GM23338 (cell line): ENCODE data around the gene PDE5A. TPM values are rescaled to one million over a fixed set of nuclear protein-coding genes. Genes with fewer than 3 reads are reported as not detected.

ENCODE experiments used
- ATAC-seq: fragments of 200-7000 bp; cut with Tn5 transposase; 3 replicates; pipeline ENCODE4 v1.9.1; 2020
- DNase-seq: peaks from one replicate; pipeline ENCODE4 v3.0.0-alpha.2; 2015; ENCODE audit warnings: low spot score
- H2AFZ ChIP-seq: fragments of 200-600 bp; sonication (generic); 2 replicates; pipeline ENCODE4 v1.8.0; 2016; ENCODE audit warnings: antibody characterized with exemption, mild to moderate bottlenecking, moderate library complexity
- H3F3A ChIP-seq: fragments of 200-600 bp; sonication (generic); replicated peaks from 2 replicates; pipeline ENCODE4 v1.8.0; 2017; ENCODE audit warnings: antibody characterized with exemption, mixed run types, low read depth
- H3K27ac ChIP-seq: fragments of 200-600 bp; sonication (generic); 2 replicates; pipeline ENCODE4 v1.6.1; 2016; ENCODE audit warnings: low read depth
- H3K27me3 ChIP-seq: fragments of 200-600 bp; sonication (generic); 2 replicates; pipeline ENCODE4 v1.8.0; 2016; ENCODE audit warnings: mild to moderate bottlenecking, mixed run types, moderate library complexity; ENCODE audit not compliant: insufficient read depth
- H3K36me3 ChIP-seq: fragments of 200-600 bp; sonication (generic); 2 replicates; pipeline ENCODE4 v1.8.0; 2016; ENCODE audit warnings: mild to moderate bottlenecking; ENCODE audit not compliant: insufficient read depth
- H3K4me1 ChIP-seq: fragments of 200-600 bp; sonication (generic); 2 replicates; pipeline ENCODE4 v1.8.0; 2016; ENCODE audit warnings: mild to moderate bottlenecking, moderate library complexity; ENCODE audit not compliant: insufficient read depth
- H3K4me2 ChIP-seq: fragments of 200-600 bp; sonication (generic); 2 replicates; pipeline ENCODE4 v1.7.1; 2017; ENCODE audit warnings: mixed run types
- H3K4me3 ChIP-seq: fragments of 200-600 bp; sonication (generic); 2 replicates; pipeline ENCODE4 v1.6.1; 2016; ENCODE audit warnings: mixed run types
- H3K79me2 ChIP-seq: fragments of 200-600 bp; sonication (generic); replicated peaks from 2 replicates; pipeline ENCODE4 v1.8.0; 2017; ENCODE audit warnings: mild to moderate bottlenecking; ENCODE audit not compliant: insufficient read depth
- H3K9me2 ChIP-seq: fragments of 200-600 bp; sonication (generic); 2 replicates; pipeline ENCODE4 v1.8.0; 2017; ENCODE audit not compliant: insufficient read depth
- H4K20me1 ChIP-seq: fragments of 200-600 bp; sonication (generic); replicated peaks from 2 replicates; pipeline ENCODE4 v1.8.0; 2017; ENCODE audit warnings: mild to moderate bottlenecking; ENCODE audit not compliant: insufficient read depth
- H3K27ac Mint-ChIP-seq: 2 replicates; pipeline ENCODE4 v1.8.0; 2020; ENCODE audit warnings: inconsistent platforms, mild to moderate bottlenecking, moderate library complexity, mixed read lengths
- H3K27me3 Mint-ChIP-seq: 3 replicates; pipeline ENCODE4 v1.8.0; 2022; ENCODE audit warnings: low read depth, mild to moderate bottlenecking, moderate library complexity, mixed read lengths, inconsistent platforms; ENCODE audit not compliant: insufficient read depth, poor library complexity
- H3K36me3 Mint-ChIP-seq: 3 replicates; pipeline ENCODE4 v1.8.0; 2021; ENCODE audit warnings: low read depth, mild to moderate bottlenecking, inconsistent platforms, moderate library complexity, mixed read lengths
- H3K4me1 Mint-ChIP-seq: 3 replicates; pipeline ENCODE4 v1.8.0; 2020; ENCODE audit warnings: mild to moderate bottlenecking, inconsistent platforms, mixed read lengths
- H3K4me3 Mint-ChIP-seq: 3 replicates; pipeline ENCODE4 v1.8.0; 2021; ENCODE audit warnings: moderate library complexity, mild to moderate bottlenecking, inconsistent platforms, mixed read lengths
- H3K9me3 Mint-ChIP-seq: 3 replicates; pipeline ENCODE4 v1.8.0; 2020; ENCODE audit warnings: moderate library complexity, mild to moderate bottlenecking, inconsistent platforms, mixed read lengths
- CREB1 ChIP-seq: fragments of 250-450 bp; sonication (Bioruptor Pico); IDR thresholded peaks from 2 replicates; pipeline ENCODE4 v1.5.0; 2020; ENCODE audit warnings: low read depth, mild to moderate bottlenecking, moderate library complexity
- EZH2 ChIP-seq: fragments of 200-600 bp; sonication (generic); IDR thresholded peaks from one replicate; pipeline ENCODE4 v1.8.0; 2017; ENCODE audit warnings: antibody characterized with exemption, mild to moderate bottlenecking, low read depth; ENCODE audit not compliant: unreplicated experiment
- JUNB ChIP-seq: IDR thresholded peaks from one replicate; pipeline ENCODE4 v1.6.1; 2016; ENCODE audit warnings: antibody characterized with exemption; ENCODE audit not compliant: unreplicated experiment
- NANOG ChIP-seq: IDR thresholded peaks from 2 replicates; pipeline ENCODE4 v1.6.1; 2016; ENCODE audit warnings: antibody characterized with exemption, borderline replicate concordance
- POLR2AphosphoS5 ChIP-seq: IDR thresholded peaks from 2 replicates; pipeline ENCODE4 v1.6.1; 2016; ENCODE audit warnings: antibody characterized with exemption, low read depth
- STAT1 ChIP-seq: IDR thresholded peaks from one replicate; pipeline ENCODE4 v1.6.1; 2016; ENCODE audit warnings: antibody characterized with exemption; ENCODE audit not compliant: unreplicated experiment
- ZNF114 ChIP-seq: fragments of 250-450 bp; sonication (Bioruptor Pico); IDR thresholded peaks from 2 replicates; pipeline ENCODE4 v1.5.0; 2020; ENCODE audit warnings: mild to moderate bottlenecking, moderate library complexity
- ZNF331 ChIP-seq: fragments of 250-450 bp; sonication (Bioruptor Pico); IDR thresholded peaks from 2 replicates; pipeline ENCODE4 v1.5.0; 2020; ENCODE audit warnings: low read depth, mild to moderate bottlenecking, moderate library complexity
- polyA plus RNA-seq: library from polyadenylated mRNA; unstranded; fragments of >200 nt; fragmentation: Nextera tagmentation; extraction: Ambion mirVana; gene quantifications from 2 replicates; pipeline ENCODE4 v1.2.1, GENCODE V29; 2016
- total RNA-seq: library from RNA; depleted of rRNA; stranded (reverse); fragments of >200 nt; shearing (Covaris generic); gene quantifications from 2 replicates; pipeline ENCODE4 v1.2.3, GENCODE V29; 2014
- TF ChIP-seq, protein P1 (sequence below), 2 experiments: fragments of 200-600 bp in 1 of 2; sonication (generic) in 1 of 2; conservative IDR thresholded peaks; 2 replicates each; pipeline versions ENCODE4 v1.5.1 to v1.6.1; 2016 to 2017; ENCODE audit warnings: antibody characterized with exemption in 2 of 2, low read depth in 2 of 2, mild to moderate bottlenecking in 2 of 2, moderate library complexity in 1 of 2
- TF ChIP-seq, protein P2 (sequence below): IDR thresholded peaks from one replicate; pipeline ENCODE4 v1.6.1; 2018; ENCODE audit warnings: antibody characterized with exemption; ENCODE audit not compliant: unreplicated experiment
- TF ChIP-seq, protein P3 (sequence below): IDR thresholded peaks from 2 replicates; pipeline ENCODE4 v1.6.1; 2016; ENCODE audit warnings: antibody characterized with exemption
- TF ChIP-seq, protein P4 (sequence below): fragments of 250-450 bp; sonication (Bioruptor Pico); IDR thresholded peaks from 2 replicates; pipeline ENCODE4 v1.5.0; 2020; ENCODE audit warnings: mild to moderate bottlenecking, moderate library complexity

PDE5A gene
- total and polyA plus RNA-seq, 2 experiments from 2014 or later, result 15.0 to 22.6 TPM

DNA sequence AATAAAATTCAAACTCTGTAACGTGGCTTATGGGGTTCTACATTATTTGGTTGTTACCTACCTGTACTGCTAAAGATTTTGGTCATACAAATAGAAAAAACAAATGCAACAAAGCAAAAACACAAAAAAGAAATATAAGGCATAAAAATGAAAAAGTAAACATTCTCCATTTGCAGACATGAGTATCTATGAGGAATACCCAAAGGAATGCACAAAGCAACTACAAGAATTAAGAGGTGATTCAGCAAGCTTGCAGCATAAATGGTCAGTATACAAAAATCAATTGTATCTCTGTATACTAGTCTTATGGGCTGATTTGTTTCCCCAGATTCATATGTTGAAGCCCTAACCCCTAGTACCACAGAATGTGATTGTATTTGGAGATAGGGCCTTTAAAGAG, 3.6 kb upstream of the PDE5A start:
- no peak overlapping the region for H3K4me2 ChIP-seq
- H3K9me2 ChIP-seq, result 0 out of 2 replicates have a peak, but pooled peaks cover 4% of the 10 kb centered on the region
- TF ChIP-seq EZH2 (no peak), ZNF114 (no peak), NANOG (no peak), POLR2AphosphoS5 (no peak), JUNB (no peak), STAT1 (no peak), CREB1 (CRISPR knock-in tag) (no peak), ZNF331 (CRISPR knock-in tag) (no peak)
- TF ChIP-seq, protein P1, sequence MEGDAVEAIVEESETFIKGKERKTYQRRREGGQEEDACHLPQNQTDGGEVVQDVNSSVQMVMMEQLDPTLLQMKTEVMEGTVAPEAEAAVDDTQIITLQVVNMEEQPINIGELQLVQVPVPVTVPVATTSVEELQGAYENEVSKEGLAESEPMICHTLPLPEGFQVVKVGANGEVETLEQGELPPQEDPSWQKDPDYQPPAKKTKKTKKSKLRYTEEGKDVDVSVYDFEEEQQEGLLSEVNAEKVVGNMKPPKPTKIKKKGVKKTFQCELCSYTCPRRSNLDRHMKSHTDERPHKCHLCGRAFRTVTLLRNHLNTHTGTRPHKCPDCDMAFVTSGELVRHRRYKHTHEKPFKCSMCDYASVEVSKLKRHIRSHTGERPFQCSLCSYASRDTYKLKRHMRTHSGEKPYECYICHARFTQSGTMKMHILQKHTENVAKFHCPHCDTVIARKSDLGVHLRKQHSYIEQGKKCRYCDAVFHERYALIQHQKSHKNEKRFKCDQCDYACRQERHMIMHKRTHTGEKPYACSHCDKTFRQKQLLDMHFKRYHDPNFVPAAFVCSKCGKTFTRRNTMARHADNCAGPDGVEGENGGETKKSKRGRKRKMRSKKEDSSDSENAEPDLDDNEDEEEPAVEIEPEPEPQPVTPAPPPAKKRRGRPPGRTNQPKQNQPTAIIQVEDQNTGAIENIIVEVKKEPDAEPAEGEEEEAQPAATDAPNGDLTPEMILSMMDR (conservative IDR thresholded peaks at IDR 0.05; ENCODE audit: low read depth in 2 of 2), result no peak
- TF ChIP-seq, protein P2, sequence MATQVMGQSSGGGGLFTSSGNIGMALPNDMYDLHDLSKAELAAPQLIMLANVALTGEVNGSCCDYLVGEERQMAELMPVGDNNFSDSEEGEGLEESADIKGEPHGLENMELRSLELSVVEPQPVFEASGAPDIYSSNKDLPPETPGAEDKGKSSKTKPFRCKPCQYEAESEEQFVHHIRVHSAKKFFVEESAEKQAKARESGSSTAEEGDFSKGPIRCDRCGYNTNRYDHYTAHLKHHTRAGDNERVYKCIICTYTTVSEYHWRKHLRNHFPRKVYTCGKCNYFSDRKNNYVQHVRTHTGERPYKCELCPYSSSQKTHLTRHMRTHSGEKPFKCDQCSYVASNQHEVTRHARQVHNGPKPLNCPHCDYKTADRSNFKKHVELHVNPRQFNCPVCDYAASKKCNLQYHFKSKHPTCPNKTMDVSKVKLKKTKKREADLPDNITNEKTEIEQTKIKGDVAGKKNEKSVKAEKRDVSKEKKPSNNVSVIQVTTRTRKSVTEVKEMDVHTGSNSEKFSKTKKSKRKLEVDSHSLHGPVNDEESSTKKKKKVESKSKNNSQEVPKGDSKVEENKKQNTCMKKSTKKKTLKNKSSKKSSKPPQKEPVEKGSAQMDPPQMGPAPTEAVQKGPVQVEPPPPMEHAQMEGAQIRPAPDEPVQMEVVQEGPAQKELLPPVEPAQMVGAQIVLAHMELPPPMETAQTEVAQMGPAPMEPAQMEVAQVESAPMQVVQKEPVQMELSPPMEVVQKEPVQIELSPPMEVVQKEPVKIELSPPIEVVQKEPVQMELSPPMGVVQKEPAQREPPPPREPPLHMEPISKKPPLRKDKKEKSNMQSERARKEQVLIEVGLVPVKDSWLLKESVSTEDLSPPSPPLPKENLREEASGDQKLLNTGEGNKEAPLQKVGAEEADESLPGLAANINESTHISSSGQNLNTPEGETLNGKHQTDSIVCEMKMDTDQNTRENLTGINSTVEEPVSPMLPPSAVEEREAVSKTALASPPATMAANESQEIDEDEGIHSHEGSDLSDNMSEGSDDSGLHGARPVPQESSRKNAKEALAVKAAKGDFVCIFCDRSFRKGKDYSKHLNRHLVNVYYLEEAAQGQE, result no peak
- TF ChIP-seq, protein P3, sequence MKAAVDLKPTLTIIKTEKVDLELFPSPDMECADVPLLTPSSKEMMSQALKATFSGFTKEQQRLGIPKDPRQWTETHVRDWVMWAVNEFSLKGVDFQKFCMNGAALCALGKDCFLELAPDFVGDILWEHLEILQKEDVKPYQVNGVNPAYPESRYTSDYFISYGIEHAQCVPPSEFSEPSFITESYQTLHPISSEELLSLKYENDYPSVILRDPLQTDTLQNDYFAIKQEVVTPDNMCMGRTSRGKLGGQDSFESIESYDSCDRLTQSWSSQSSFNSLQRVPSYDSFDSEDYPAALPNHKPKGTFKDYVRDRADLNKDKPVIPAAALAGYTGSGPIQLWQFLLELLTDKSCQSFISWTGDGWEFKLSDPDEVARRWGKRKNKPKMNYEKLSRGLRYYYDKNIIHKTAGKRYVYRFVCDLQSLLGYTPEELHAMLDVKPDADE, result no peak
- TF ChIP-seq, protein P4, sequence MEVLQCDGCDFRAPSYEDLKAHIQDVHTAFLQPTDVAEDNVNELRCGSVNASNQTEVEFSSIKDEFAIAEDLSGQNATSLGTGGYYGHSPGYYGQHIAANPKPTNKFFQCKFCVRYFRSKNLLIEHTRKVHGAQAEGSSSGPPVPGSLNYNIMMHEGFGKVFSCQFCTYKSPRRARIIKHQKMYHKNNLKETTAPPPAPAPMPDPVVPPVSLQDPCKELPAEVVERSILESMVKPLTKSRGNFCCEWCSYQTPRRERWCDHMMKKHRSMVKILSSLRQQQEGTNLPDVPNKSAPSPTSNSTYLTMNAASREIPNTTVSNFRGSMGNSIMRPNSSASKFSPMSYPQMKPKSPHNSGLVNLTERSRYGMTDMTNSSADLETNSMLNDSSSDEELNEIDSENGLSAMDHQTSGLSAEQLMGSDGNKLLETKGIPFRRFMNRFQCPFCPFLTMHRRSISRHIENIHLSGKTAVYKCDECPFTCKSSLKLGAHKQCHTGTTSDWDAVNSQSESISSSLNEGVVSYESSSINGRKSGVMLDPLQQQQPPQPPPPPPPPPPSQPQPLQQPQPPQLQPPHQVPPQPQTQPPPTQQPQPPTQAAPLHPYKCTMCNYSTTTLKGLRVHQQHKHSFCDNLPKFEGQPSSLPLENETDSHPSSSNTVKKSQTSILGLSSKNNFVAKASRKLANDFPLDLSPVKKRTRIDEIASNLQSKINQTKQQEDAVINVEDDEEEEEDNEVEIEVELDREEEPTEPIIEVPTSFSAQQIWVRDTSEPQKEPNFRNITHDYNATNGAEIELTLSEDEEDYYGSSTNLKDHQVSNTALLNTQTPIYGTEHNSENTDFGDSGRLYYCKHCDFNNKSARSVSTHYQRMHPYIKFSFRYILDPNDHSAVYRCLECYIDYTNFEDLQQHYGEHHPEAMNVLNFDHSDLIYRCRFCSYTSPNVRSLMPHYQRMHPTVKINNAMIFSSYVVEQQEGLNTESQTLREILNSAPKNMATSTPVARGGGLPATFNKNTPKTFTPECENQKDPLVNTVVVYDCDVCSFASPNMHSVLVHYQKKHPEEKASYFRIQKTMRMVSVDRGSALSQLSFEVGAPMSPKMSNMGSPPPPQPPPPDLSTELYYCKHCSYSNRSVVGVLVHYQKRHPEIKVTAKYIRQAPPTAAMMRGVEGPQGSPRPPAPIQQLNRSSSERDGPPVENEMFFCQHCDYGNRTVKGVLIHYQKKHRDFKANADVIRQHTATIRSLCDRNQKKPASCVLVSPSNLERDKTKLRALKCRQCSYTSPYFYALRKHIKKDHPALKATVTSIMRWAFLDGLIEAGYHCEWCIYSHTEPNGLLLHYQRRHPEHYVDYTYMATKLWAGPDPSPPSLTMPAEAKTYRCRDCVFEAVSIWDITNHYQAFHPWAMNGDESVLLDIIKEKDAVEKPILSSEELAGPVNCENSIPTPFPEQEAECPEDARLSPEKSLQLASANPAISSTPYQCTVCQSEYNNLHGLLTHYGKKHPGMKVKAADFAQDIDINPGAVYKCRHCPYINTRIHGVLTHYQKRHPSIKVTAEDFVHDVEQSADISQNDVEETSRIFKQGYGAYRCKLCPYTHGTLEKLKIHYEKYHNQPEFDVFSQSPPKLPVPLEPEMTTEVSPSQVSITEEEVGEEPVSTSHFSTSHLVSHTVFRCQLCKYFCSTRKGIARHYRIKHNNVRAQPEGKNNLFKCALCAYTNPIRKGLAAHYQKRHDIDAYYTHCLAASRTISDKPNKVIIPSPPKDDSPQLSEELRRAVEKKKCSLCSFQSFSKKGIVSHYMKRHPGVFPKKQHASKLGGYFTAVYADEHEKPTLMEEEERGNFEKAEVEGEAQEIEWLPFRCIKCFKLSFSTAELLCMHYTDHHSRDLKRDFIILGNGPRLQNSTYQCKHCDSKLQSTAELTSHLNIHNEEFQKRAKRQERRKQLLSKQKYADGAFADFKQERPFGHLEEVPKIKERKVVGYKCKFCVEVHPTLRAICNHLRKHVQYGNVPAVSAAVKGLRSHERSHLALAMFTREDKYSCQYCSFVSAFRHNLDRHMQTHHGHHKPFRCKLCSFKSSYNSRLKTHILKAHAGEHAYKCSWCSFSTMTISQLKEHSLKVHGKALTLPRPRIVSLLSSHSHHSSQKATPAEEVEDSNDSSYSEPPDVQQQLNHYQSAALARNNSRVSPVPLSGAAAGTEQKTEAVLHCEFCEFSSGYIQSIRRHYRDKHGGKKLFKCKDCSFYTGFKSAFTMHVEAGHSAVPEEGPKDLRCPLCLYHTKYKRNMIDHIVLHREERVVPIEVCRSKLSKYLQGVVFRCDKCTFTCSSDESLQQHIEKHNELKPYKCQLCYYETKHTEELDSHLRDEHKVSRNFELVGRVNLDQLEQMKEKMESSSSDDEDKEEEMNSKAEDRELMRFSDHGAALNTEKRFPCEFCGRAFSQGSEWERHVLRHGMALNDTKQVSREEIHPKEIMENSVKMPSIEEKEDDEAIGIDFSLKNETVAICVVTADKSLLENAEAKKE (CRISPR knock-in tag), result no peak
- no peaks in the 10 kb centered on the region for H3K79me2 ChIP-seq
- H3K9me3 Mint-ChIP-seq, result no peaks in the 10 kb centered on the region; the same call in 2 of the 3 replicates
- no peak overlapping the region for H3K27ac Mint-ChIP-seq
- DNase-seq (no peak), ATAC-seq (no peak)
- no peak overlapping the region for H3K4me3 Mint-ChIP-seq
- H3K4me3 ChIP-seq, result no peak overlapping the region
- H3K36me3 Mint-ChIP-seq, result no peaks in the 10 kb centered on the region; the same call in 2 of the 3 replicates
- H2AFZ ChIP-seq, result no peak overlapping the region; the same call in 1 of the 2 replicates
- H4K20me1 ChIP-seq, result no peaks in the 10 kb centered on the region
- H3F3A ChIP-seq, result 0 out of 2 replicates have a peak, but pooled peaks cover 3% of the 10 kb centered on the region
- H3K36me3 ChIP-seq, result no peaks in the 10 kb centered on the region
- no peak overlapping the region for H3K27ac ChIP-seq
- no peaks in the 10 kb centered on the region; the same call in 1 of the 2 replicates for H3K4me1 ChIP-seq
- no peaks in the 10 kb centered on the region for H3K27me3 ChIP-seq
- H3K27me3 Mint-ChIP-seq, result peaks cover 2% of the 10 kb centered on the region
- H3K4me1 Mint-ChIP-seq, result 0 out of 3 replicates have a peak, but pooled peaks cover 4% of the 10 kb centered on the region
